ENCODE data around the gene OR52A5. TPM values are rescaled to one million over a fixed set of nuclear protein-coding genes. Genes with fewer than 3 reads are reported as not detected.

OR52A5 gene
- total RNA-seq, 2 experiments from 2014 or later, result not detected

DNA sequence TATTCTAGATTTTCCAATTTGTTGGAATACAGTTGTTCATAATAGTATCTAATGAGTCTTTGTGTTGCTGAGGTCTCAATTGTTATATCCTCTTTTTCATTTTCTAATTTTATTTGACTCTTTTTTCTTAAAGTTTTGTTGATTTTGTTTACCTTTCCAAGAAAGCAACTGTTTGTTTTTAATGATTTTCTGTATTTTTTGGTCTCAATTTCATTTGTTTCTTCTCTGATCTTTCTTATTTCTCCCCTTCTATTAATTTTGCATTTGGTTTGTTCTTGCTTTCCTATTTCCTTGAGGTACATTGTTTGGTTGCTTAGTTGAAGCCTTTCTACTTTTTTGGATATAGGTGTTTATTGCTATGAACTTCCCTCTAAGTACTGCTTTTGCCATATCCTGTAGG, 21.6 kb upstream of the OR52A5 start:
- DNase-seq (ENCODE audit: low spot score), result no peak
- TF ChIP-seq, protein P1, sequence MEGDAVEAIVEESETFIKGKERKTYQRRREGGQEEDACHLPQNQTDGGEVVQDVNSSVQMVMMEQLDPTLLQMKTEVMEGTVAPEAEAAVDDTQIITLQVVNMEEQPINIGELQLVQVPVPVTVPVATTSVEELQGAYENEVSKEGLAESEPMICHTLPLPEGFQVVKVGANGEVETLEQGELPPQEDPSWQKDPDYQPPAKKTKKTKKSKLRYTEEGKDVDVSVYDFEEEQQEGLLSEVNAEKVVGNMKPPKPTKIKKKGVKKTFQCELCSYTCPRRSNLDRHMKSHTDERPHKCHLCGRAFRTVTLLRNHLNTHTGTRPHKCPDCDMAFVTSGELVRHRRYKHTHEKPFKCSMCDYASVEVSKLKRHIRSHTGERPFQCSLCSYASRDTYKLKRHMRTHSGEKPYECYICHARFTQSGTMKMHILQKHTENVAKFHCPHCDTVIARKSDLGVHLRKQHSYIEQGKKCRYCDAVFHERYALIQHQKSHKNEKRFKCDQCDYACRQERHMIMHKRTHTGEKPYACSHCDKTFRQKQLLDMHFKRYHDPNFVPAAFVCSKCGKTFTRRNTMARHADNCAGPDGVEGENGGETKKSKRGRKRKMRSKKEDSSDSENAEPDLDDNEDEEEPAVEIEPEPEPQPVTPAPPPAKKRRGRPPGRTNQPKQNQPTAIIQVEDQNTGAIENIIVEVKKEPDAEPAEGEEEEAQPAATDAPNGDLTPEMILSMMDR (conservative IDR thresholded peaks at IDR 0.05; ENCODE audit: low read length), result no peak
- TF ChIP-seq EZH2phosphoT487 (IDR thresholded peaks at IDR 0.05; ENCODE audit: borderline replicate concordance, low read depth, low read length), result no peak
- Histone ChIP-seq H3K79me2 (ENCODE audit: insufficient read depth, low read depth, low read length) (no peaks in the 10 kb centered on the region), H4K20me1 (ENCODE audit: insufficient read depth, low read length) (no peaks in the 10 kb centered on the region), H2AFZ (ENCODE audit: low read length) (no peak overlapping the region), H3K9me2 (ENCODE audit: insufficient read depth, low read length) (no peaks in the 10 kb centered on the region), H3K36me3 (ENCODE audit: insufficient read depth, low read length) (no peaks in the 10 kb centered on the region), H3K9me3 (ENCODE audit: low read length) (no peaks in the 10 kb centered on the region), H3K4me2 (ENCODE audit: low read length) (no peak overlapping the region), H3K4me3 (ENCODE audit: low read depth, low read length, poor library complexity, severe bottlenecking) (no peak overlapping the region), H3K4me1 (ENCODE audit: insufficient read depth, low read length, poor library complexity, severe bottlenecking) (no peaks in the 10 kb centered on the region), H3K27ac (ENCODE audit: low read depth, low read length, poor library complexity, severe bottlenecking) (no peak overlapping the region)
- BruUV-seq (replicated peaks), result no TSS peak
- ChIA-PET POLR2A (no interaction called here), CTCF (ENCODE audit: unreplicated experiment) (no interaction called here)
- intact Hi-C loops (cut with micrococcal nuclease; ENCODE audit: unreplicated experiment), result no loop called here

DNA sequence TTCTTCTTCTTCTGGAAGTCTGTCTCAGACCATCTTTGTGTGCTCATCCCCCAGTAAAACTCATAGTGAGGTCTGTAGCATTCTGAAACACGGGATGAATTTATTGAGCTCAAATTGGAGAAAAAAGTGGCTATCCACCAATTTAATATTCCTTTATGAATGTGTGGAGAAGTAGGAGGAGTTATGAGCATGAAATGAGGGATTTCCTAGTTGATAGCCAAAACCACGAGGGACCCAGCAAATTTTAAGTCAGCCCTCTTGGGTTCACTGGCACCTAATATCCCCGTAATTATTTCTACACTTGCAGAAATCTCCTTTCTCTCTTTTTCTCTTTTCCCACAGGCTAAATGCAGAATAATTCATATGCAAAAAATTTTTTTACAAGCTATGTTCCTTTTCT, 16.5 kb upstream of the OR52A5 start, which contains the start of gene OR52A1:
Gene OR52A1, minus strand, starts transcription at position 101 of the 400 bp plus-strand sequence. CDS start 2,388 bp downstream, outside the sequence.
- Histone ChIP-seq H2AFZ (ENCODE audit: low read length) (no peak within 1 kb of the TSS), H3K9me3 (ENCODE audit: low read length) (no peaks in the 10 kb centered on the region), H4K20me1 (ENCODE audit: insufficient read depth, low read length) (no peaks in the 10 kb centered on the region), H3K27ac (ENCODE audit: low read depth, low read length, poor library complexity, severe bottlenecking) (no peak within 1 kb of the TSS), H3K4me2 (ENCODE audit: low read length) (no peak within 1 kb of the TSS), H3K36me3 (ENCODE audit: insufficient read depth, low read length) (no peaks in the 10 kb centered on the region), H3K4me1 (ENCODE audit: insufficient read depth, low read length, poor library complexity, severe bottlenecking) (no peaks in the 10 kb centered on the region), H3K79me2 (ENCODE audit: insufficient read depth, low read depth, low read length) (no peaks in the 10 kb centered on the region; the same call in 1 of the 2 replicates), H3K4me3 (ENCODE audit: low read depth, low read length, poor library complexity, severe bottlenecking) (no peak within 1 kb of the TSS), H3K9me2 (ENCODE audit: insufficient read depth, low read length) (no peaks in the 10 kb centered on the region)
- BruUV-seq (replicated peaks), result no TSS peak
- POLR2A ChIA-PET, result interaction anchor here (1.7 kb wide), 1 partner anchor 11 kb away, joined by 7 read pairs; no protein-coding TSS in a partner anchor
- no peak for DNase-seq (ENCODE audit: low spot score)
- CTCF ChIA-PET (ENCODE audit: unreplicated experiment), result no interaction called here
- intact Hi-C loops (cut with micrococcal nuclease; ENCODE audit: unreplicated experiment), result no loop called here
- TF ChIP-seq, protein P1 (conservative IDR thresholded peaks at IDR 0.05; ENCODE audit: low read length), result no peak
- TF ChIP-seq EZH2phosphoT487 (IDR thresholded peaks at IDR 0.05; ENCODE audit: borderline replicate concordance, low read depth, low read length), result no peak

DNA sequence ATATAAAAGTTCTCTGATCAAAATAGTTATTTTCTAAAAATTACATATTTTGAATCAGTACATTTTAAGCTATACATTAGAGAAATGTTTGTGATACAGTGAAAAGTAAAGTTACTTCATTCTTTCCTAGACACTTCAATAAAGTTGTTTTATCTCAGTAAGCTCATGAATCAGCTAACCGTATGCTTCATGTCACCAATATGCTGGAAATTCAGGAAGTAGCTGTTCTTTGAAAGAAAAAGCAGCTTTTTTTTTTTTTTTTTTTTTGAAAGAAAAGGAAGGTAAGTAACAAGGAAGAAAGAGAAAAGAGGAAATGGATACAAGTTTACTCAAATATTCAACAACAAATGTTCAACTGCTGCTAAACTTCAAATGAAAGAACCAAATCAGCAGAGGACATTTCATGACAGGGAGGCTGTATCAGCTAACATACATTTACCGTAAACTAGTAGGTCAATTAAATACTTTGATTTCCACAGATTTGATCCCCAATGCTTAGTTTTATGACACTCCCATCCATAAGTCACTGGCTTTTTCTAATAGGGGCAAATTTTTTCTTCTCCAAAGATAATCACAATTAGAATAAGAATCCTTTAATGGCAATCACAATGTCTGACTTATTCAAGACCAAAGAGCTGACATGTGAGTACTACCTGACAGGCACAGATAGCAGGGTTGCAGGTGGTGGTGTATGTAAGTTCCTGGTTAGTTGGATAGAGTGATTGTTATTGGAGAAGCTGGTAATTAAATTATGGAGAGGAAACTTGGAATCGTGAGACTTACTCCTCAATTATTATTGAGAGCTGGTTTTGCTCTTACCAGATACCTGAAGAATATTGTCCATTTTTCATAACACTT, 15.6 kb upstream of the OR52A5 start:
- Histone ChIP-seq H2AFZ (ENCODE audit: low read length) (no peak overlapping the region), H3K4me2 (ENCODE audit: low read length) (no peak overlapping the region), H4K20me1 (ENCODE audit: insufficient read depth, low read length) (no peaks in the 10 kb centered on the region), H3K27ac (ENCODE audit: low read depth, low read length, poor library complexity, severe bottlenecking) (no peak overlapping the region), H3K9me2 (ENCODE audit: insufficient read depth, low read length) (no peaks in the 10 kb centered on the region), H3K79me2 (ENCODE audit: insufficient read depth, low read depth, low read length) (no peaks in the 10 kb centered on the region; the same call in 1 of the 2 replicates), H3K36me3 (ENCODE audit: insufficient read depth, low read length) (no peaks in the 10 kb centered on the region), H3K4me1 (ENCODE audit: insufficient read depth, low read length, poor library complexity, severe bottlenecking) (no peaks in the 10 kb centered on the region), H3K9me3 (ENCODE audit: low read length) (no peaks in the 10 kb centered on the region), H3K4me3 (ENCODE audit: low read depth, low read length, poor library complexity, severe bottlenecking) (no peak overlapping the region)
- intact Hi-C loops (cut with micrococcal nuclease; ENCODE audit: unreplicated experiment), result no loop called here
- BruUV-seq (replicated peaks), result no TSS peak
- ChIA-PET CTCF (ENCODE audit: unreplicated experiment) (no interaction called here), POLR2A (interaction anchor here (0.6 to 1.7 kb wide), 2 partner anchors 10 to 583 kb away, joined by 3 to 7 read pairs; no protein-coding TSS in a partner anchor)
- no peak for DNase-seq (ENCODE audit: low spot score)
- no peak for TF ChIP-seq EZH2phosphoT487 (IDR thresholded peaks at IDR 0.05; ENCODE audit: borderline replicate concordance, low read depth, low read length)
- TF ChIP-seq, protein P1 (conservative IDR thresholded peaks at IDR 0.05; ENCODE audit: low read length), result no peak

Measured in OCI-LY7 (cell line).